Head of caudate nucleus (tissue), 42 donors: ENCODE measurements around the gene TAS2R40.

Experiments
- DNase-seq, 42 donors: peaks; one replicate each; pipeline versions ENCODE4 v3.0.0 to v3.0.0-alpha.2; 2020 to 2021; ENCODE audit warnings: mixed read lengths in 7 of 42
- intact Hi-C: fragments of 100-400 bp; cut with DNase I; formaldehyde crosslinking; loops from one replicate; pipeline ENCODE4 v1.15.0; 2022

Gene TAS2R40

GRCh38 chr7:143271240-143271639, 49.4 kb downstream of the TAS2R40 start:
- intact Hi-C loops: no loop called here
- no peak for DNase-seq
